ENCODE data around the gene PLEKHD1. TPM values are rescaled to one million over a fixed set of nuclear protein-coding genes. Genes with fewer than 3 reads are reported as not detected.

PLEKHD1 gene
- total RNA-seq, 1 experiment from 2014 or later = 0.37 TPM

GRCh38 chr14:69572841-69573135 lies 88.3 kb downstream of the PLEKHD1 start:
- no peak overlapping the region for H3K27ac ChIP-seq (ENCODE audit: low read depth, low read length, poor library complexity, severe bottlenecking)
- DNase-seq (ENCODE audit: low spot score) = peak; percentile 27
- BruUV-seq (replicated peaks) = no TSS peak
- H3K4me3 ChIP-seq (ENCODE audit: low read depth, low read length, poor library complexity, severe bottlenecking) = peak overlapping the region; percentile 38
- TF ChIP-seq CTCF (conservative IDR thresholded peaks at IDR 0.05; ENCODE audit: low read depth, low read length) (no peak), EZH2 (IDR thresholded peaks at IDR 0.05; ENCODE audit: borderline replicate concordance, low read depth, low read length, poor library complexity, severe bottlenecking) (no peak)
- CTCF ChIA-PET = interaction anchor here (0.6 to 2.8 kb wide), 3 partner anchors 25 to 290 kb away, joined by 3 to 17 read pairs (median 5); no protein-coding TSS in a partner anchor
- peaks cover 21% of the 10 kb centered on the region for H3K4me1 ChIP-seq (ENCODE audit: insufficient read depth, low read length, poor library complexity, severe bottlenecking)
- POLR2A ChIA-PET (ENCODE audit: low non-redundant PET) = no interaction called here
- H3K36me3 ChIP-seq (ENCODE audit: insufficient read depth, low read length, poor library complexity, severe bottlenecking) = no peaks in the 10 kb centered on the region
- no peaks in the 10 kb centered on the region for H3K9me3 ChIP-seq (ENCODE audit: low read depth, low read length, poor library complexity, severe bottlenecking)
- intact Hi-C loops (cut with micrococcal nuclease; ENCODE audit: unreplicated experiment) = no loop called here
- peaks cover 95% of the 10 kb centered on the region for H3K27me3 ChIP-seq (replicated peaks; ENCODE audit: insufficient read depth, low read depth, low read length, poor library complexity)

- peak; percentile 41 for DNase-seq (ENCODE audit: low spot score)
- Histone ChIP-seq H3K4me3 (ENCODE audit: low read depth, low read length, poor library complexity, severe bottlenecking) (peak overlapping the region; percentile 32), H3K4me1 (ENCODE audit: insufficient read depth, low read length, poor library complexity, severe bottlenecking) (peaks cover 21% of the 10 kb centered on the region), H3K27ac (ENCODE audit: low read depth, low read length, poor library complexity, severe bottlenecking) (no peak overlapping the region), H3K9me3 (ENCODE audit: low read depth, low read length, poor library complexity, severe bottlenecking) (no peaks in the 10 kb centered on the region), H3K36me3 (ENCODE audit: insufficient read depth, low read length, poor library complexity, severe bottlenecking) (no peaks in the 10 kb centered on the region), H3K27me3 (replicated peaks; ENCODE audit: insufficient read depth, low read depth, low read length, poor library complexity) (peaks cover 92% of the 10 kb centered on the region)
- intact Hi-C loops (cut with micrococcal nuclease; ENCODE audit: unreplicated experiment) = no loop called here
- no TSS peak for BruUV-seq (replicated peaks)
- no peak for TF ChIP-seq CTCF (conservative IDR thresholded peaks at IDR 0.05; ENCODE audit: low read depth, low read length)
- TF ChIP-seq EZH2 (IDR thresholded peaks at IDR 0.05; ENCODE audit: borderline replicate concordance, low read depth, low read length, poor library complexity, severe bottlenecking) = peak; percentile 49
- CTCF ChIA-PET = interaction anchor here (1.2 to 2.8 kb wide), 3 partner anchors 25 to 38 kb away, joined by 5 to 17 read pairs (median 7); no protein-coding TSS in a partner anchor
- POLR2A ChIA-PET (ENCODE audit: low non-redundant PET) = interaction anchor here (0.6 kb wide), 1 partner anchor 202 kb away, joined by 5 read pairs; no protein-coding TSS in a partner anchor
These were observed 88.8 kb downstream of the PLEKHD1 start for GRCh38 chr14:69573205-69573830.

GRCh38 chr14:69573831-69574262 lies 89.3 kb downstream of the PLEKHD1 start:
- peaks cover 89% of the 10 kb centered on the region for H3K27me3 ChIP-seq (replicated peaks; ENCODE audit: insufficient read depth, low read depth, low read length, poor library complexity)

More at GRCh38 chr14:69573831-69574262, 89.3 kb downstream of the PLEKHD1 start:
- Histone ChIP-seq H3K9me3 (ENCODE audit: low read depth, low read length, poor library complexity, severe bottlenecking) (no peaks in the 10 kb centered on the region), H3K4me3 (ENCODE audit: low read depth, low read length, poor library complexity, severe bottlenecking) (peak overlapping the region; percentile 32), H3K27ac (ENCODE audit: low read depth, low read length, poor library complexity, severe bottlenecking) (no peak overlapping the region), H3K36me3 (ENCODE audit: insufficient read depth, low read length, poor library complexity, severe bottlenecking) (no peaks in the 10 kb centered on the region), H3K4me1 (ENCODE audit: insufficient read depth, low read length, poor library complexity, severe bottlenecking) (peaks cover 21% of the 10 kb centered on the region)
- no TSS peak for BruUV-seq (replicated peaks)
- peak; percentile 66 for DNase-seq (ENCODE audit: low spot score)
- intact Hi-C loops (cut with micrococcal nuclease; ENCODE audit: unreplicated experiment) = loop anchor here (1.0 to 2.0 kb wide), 2 partner anchors 39 to 331 kb away; no protein-coding TSS in a partner anchor
- TF ChIP-seq EZH2 (IDR thresholded peaks at IDR 0.05; ENCODE audit: borderline replicate concordance, low read depth, low read length, poor library complexity, severe bottlenecking) = no peak
- no peak for TF ChIP-seq CTCF (conservative IDR thresholded peaks at IDR 0.05; ENCODE audit: low read depth, low read length)
- CTCF ChIA-PET = interaction anchor here (0.5 to 2.8 kb wide), 5 partner anchors 26 to 104 kb away, joined by 3 to 17 read pairs (median 6); no protein-coding TSS in a partner anchor
- POLR2A ChIA-PET (ENCODE audit: low non-redundant PET) = interaction anchor here (0.6 kb wide), 1 partner anchor 202 kb away, joined by 5 read pairs; no protein-coding TSS in a partner anchor
